NB4 (cell line): Measurements from ENCODE around the gene ZNF148.

ENCODE experiments used
- CTCF ChIP-seq: IDR thresholded peaks from one replicate; pipeline ENCODE4 v1.5.1; 2012; ENCODE audit warnings: low read depth, low read length
- POLR2A ChIP-seq: IDR thresholded peaks from 2 replicates; pipeline ENCODE4 v1.6.1; 2011; ENCODE audit warnings: mild to moderate bottlenecking; ENCODE audit not compliant: insufficient read length; ENCODE audit errors: extremely low read depth

- no peak for TF ChIP-seq CTCF
- TF ChIP-seq POLR2A = no peak
These were observed 11.7 kb upstream of the ZNF148 start for GRCh38 chr3:125386811-125387210.
